Skeletal muscle satellite cell (primary cell): ENCODE data around the gene P4HA2.
A peak's percentile ranks its signal among the peaks of the same experiment; 100 is the strongest.

ENCODE experiments used
- H3K27me3 ChIP-seq: 2 replicates; pipeline ENCODE4 v1.7.0; 2013; ENCODE audit warnings: low read length; ENCODE audit not compliant: control insufficient read depth, insufficient read depth
- H3K36me3 ChIP-seq: 2 replicates; pipeline ENCODE4 v1.7.0; 2013; ENCODE audit warnings: mild to moderate bottlenecking, control low read depth, low read length; ENCODE audit not compliant: insufficient read depth
- H3K4me1 ChIP-seq: 2 replicates; pipeline ENCODE4 v1.7.0; 2013; ENCODE audit warnings: low read length; ENCODE audit not compliant: control insufficient read depth, insufficient read depth
- H3K4me2 ChIP-seq: 2 replicates; pipeline ENCODE4 v1.7.0; 2013; ENCODE audit warnings: mild to moderate bottlenecking, low read length
- H3K4me3 ChIP-seq: 2 replicates; pipeline ENCODE4 v1.7.0; 2013; ENCODE audit warnings: low read length
- H3K9ac ChIP-seq: 2 replicates; pipeline ENCODE4 v1.7.0; 2013; ENCODE audit warnings: mild to moderate bottlenecking, low read depth, low read length, moderate library complexity
- H3K9me3 ChIP-seq: replicated peaks from 2 replicates; pipeline ENCODE4 v1.7.0; 2013; ENCODE audit warnings: mild to moderate bottlenecking, control low read depth, low read length

The P4HA2 gene

GRCh38 chr5:132215329-132215728 lies 12.3 kb downstream of the P4HA2 start:
- peaks cover 78% of the 10 kb centered on the region for H3K36me3 ChIP-seq
- H3K9me3 ChIP-seq = no peaks in the 10 kb centered on the region
- H3K4me2 ChIP-seq = peak overlapping the region; percentile 57
- H3K4me1 ChIP-seq = peaks cover 16% of the 10 kb centered on the region
- H3K9ac ChIP-seq = peak overlapping the region; percentile 44
- no peaks in the 10 kb centered on the region for H3K27me3 ChIP-seq
- no peak overlapping the region for H3K4me3 ChIP-seq

DNA sequence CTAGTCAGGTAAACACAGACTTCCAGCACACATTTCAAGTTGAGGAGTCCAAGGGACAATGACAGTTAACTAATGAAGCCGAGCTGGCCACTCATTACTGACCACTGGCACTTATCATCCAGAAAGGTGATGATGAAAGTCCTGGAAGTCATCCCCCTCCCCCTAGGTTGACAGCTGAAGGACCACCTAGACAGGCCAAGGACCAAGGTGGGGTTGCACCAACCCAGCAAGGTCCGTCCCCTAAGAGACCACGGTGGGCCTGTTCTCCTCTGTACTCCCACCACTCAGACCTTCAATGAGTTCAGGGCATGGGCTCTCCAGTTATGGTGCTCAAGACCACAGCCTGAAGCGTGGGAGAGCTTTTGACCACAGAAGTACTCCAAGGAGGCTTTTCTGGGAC lies 13.2 kb downstream of the P4HA2 start:
- peaks cover 80% of the 10 kb centered on the region for H3K36me3 ChIP-seq

DNA sequence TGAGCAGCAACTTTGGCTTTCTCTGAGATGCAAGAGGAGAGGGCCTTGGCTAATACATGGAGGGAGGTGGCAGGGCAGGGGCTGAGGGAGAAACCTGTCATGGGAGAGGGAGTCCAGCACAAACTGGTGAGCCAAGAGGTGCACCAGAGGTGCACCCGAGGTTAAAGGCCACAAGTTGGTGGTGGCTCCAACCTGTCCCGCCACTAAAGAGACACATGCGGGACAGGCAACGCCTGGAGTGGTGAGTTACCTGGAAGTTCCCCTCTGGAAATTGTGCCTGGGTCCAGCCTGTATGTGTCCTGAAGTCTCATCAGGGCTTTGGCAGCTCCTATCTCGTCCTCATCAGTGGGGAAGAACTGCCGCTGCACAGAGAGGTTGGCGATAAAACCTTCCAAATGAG lies 14.0 kb downstream of the P4HA2 start:
- Histone ChIP-seq H3K4me3 (no peak overlapping the region), H3K36me3 (peaks cover 78% of the 10 kb centered on the region), H3K4me1 (peaks cover 23% of the 10 kb centered on the region)

More for the DNA sequence above, 13.2 kb downstream of the P4HA2 start:
- H3K9me3 ChIP-seq = no peaks in the 10 kb centered on the region
- H3K27me3 ChIP-seq = no peaks in the 10 kb centered on the region
- no peak overlapping the region for H3K4me2 ChIP-seq
- no peak overlapping the region for H3K4me3 ChIP-seq
- peak overlapping the region; percentile 44 for H3K9ac ChIP-seq
- peaks cover 16% of the 10 kb centered on the region for H3K4me1 ChIP-seq

DNA sequence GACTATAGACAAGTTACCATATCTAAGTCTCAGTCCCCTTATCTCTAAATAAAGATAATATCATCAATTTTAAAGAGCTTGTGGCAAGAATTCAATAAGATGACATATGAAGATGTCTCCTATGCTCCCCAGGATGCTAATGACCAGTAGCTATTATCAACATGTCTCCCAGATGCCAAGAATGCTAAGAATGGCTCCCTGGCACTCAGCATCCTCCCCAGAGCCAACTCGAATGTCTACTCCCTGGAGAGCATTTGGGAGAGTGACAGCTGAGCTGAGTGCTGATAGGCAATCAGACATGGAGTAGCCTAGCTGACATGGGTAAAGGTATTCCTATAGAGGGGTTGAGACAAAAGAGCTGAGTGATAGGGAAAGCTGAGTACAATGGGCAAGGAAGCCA lies 15.9 kb downstream of the P4HA2 start:
- H3K9ac ChIP-seq = no peak overlapping the region
- H3K36me3 ChIP-seq = peaks cover 77% of the 10 kb centered on the region
- H3K4me2 ChIP-seq = no peak overlapping the region
- no peaks in the 10 kb centered on the region for H3K9me3 ChIP-seq
- H3K4me3 ChIP-seq = no peak overlapping the region
- H3K4me1 ChIP-seq = peaks cover 32% of the 10 kb centered on the region
- no peaks in the 10 kb centered on the region for H3K27me3 ChIP-seq

More for the DNA sequence above, 14.0 kb downstream of the P4HA2 start:
- Histone ChIP-seq H3K4me2 (no peak overlapping the region), H3K9me3 (no peaks in the 10 kb centered on the region), H3K9ac (no peak overlapping the region), H3K27me3 (no peaks in the 10 kb centered on the region)

DNA sequence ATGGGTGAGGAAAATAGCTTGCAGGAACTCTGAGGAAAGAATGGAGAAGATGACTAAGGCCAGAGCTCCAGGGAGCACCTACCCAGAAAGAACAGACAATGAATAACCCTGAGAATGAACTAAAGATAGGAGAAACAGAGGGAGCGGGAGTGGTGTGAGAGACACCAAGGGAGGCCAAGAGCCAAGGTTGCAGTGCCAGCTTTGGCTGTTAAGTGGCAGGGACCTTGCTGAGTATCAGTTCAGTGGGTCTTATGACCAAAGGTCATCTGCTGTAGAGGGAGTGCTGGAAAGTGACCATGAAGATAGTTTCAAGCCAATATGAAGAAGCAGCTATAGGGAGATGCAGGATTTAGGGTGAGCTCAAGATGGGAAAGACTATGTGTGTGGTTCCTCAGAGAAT lies 16.7 kb downstream of the P4HA2 start:
- Histone ChIP-seq H3K9ac (no peak overlapping the region), H3K27me3 (no peaks in the 10 kb centered on the region), H3K4me2 (no peak overlapping the region), H3K4me1 (peaks cover 39% of the 10 kb centered on the region), H3K9me3 (no peaks in the 10 kb centered on the region), H3K36me3 (peaks cover 83% of the 10 kb centered on the region), H3K4me3 (no peak overlapping the region)

DNA sequence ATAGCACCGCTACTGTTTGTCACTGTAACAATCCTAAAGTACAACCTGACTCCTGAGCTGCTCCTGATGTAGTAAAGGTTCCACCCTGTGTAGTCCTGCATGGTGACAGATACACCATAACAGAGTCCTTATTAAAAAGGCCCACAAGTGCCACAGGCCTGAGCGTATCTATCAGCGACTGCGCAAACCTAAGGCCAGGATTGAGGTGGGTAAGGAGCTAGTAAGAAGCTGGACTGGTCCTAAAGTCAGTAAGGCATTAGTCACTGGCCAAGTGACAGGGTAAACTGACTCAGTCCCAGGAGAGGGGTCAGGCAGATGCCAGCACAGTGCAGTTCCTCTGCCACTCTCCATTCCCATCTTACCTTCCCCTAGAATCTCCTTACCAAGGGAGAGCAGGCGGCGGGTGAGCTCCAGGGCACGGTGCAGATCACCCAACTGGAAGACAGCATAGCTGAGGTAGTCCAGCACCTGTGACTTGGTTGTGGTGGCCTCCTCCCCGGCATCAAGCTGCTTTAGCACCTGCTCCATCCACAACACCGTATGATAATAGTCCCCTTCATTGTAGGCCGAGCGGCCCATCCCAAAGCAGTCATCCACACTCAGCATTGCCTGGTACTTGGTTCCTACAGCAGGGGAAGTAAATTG lies 17.6 kb downstream of the P4HA2 start:
- Histone ChIP-seq H3K36me3 (peaks cover 88% of the 10 kb centered on the region), H3K4me1 (peaks cover 39% of the 10 kb centered on the region), H3K27me3 (no peaks in the 10 kb centered on the region), H3K4me2 (no peak overlapping the region), H3K9ac (no peak overlapping the region), H3K4me3 (no peak overlapping the region), H3K9me3 (no peaks in the 10 kb centered on the region)

DNA sequence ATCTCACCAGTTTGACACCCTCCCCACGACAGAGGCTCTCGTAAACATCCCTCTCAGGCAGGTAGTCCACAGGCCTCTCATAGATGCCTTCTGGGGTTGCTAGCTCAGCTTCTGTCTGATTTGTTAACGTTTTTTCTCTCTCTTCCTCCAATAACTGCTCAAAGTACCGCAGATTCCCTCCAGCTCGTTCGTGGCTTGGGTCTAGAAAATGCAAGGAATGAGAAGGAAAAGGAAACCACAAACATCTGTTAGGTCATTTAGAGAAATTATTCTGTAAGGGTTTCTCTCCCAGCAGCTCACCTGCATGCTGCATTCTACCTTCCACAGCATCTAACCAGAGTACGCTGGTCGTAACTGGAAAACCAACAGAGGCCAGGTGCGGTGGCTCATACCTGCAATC lies 18.5 kb downstream of the P4HA2 start:
- Histone ChIP-seq H3K27me3 (no peaks in the 10 kb centered on the region), H3K9ac (no peak overlapping the region), H3K4me3 (no peak overlapping the region), H3K36me3 (peaks cover 88% of the 10 kb centered on the region), H3K4me2 (no peak overlapping the region), H3K4me1 (peaks cover 38% of the 10 kb centered on the region), H3K9me3 (no peaks in the 10 kb centered on the region)

- H3K4me3 ChIP-seq = no peak overlapping the region
- H3K4me1 ChIP-seq = peaks cover 50% of the 10 kb centered on the region
- H3K36me3 ChIP-seq = peaks cover 87% of the 10 kb centered on the region
- no peak overlapping the region for H3K4me2 ChIP-seq
- H3K27me3 ChIP-seq = no peaks in the 10 kb centered on the region
- H3K9me3 ChIP-seq = no peaks in the 10 kb centered on the region
- H3K9ac ChIP-seq = no peak overlapping the region
Measured at GRCh38 chr5:132207778-132208177, 19.9 kb downstream of the P4HA2 start.

DNA sequence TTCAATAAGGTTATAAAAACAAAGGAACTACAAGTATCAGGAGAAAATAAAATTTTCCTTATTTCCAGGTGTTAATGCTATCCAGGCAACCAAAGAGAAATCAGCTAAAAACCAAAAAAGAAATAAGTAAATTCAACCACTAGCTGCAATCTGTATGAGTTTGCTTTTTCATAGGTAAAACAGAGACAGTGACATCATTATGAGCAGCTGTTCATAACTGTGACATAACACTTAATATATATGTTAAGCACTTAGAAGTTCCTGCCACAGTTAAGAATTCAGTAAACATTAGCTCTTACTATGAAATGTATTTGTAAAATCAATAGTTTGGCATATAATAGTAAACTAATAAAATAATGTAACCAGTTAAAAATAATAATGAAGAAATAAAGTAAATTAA lies 20.9 kb downstream of the P4HA2 start:
- H3K36me3 ChIP-seq = peaks cover 87% of the 10 kb centered on the region
- H3K9me3 ChIP-seq = no peaks in the 10 kb centered on the region
- no peak overlapping the region for H3K4me3 ChIP-seq
- no peaks in the 10 kb centered on the region for H3K27me3 ChIP-seq
- no peak overlapping the region for H3K4me2 ChIP-seq
- H3K4me1 ChIP-seq = peaks cover 50% of the 10 kb centered on the region
- H3K9ac ChIP-seq = no peak overlapping the region

- H3K4me3 ChIP-seq = no peak overlapping the region
- no peak overlapping the region for H3K4me2 ChIP-seq
- no peak overlapping the region for H3K9ac ChIP-seq
- H3K4me1 ChIP-seq = peaks cover 50% of the 10 kb centered on the region
- H3K36me3 ChIP-seq = peaks cover 88% of the 10 kb centered on the region
- no peaks in the 10 kb centered on the region for H3K27me3 ChIP-seq
- no peaks in the 10 kb centered on the region for H3K9me3 ChIP-seq
Measured at GRCh38 chr5:132205385-132206125, 22.1 kb downstream of the P4HA2 start.

DNA sequence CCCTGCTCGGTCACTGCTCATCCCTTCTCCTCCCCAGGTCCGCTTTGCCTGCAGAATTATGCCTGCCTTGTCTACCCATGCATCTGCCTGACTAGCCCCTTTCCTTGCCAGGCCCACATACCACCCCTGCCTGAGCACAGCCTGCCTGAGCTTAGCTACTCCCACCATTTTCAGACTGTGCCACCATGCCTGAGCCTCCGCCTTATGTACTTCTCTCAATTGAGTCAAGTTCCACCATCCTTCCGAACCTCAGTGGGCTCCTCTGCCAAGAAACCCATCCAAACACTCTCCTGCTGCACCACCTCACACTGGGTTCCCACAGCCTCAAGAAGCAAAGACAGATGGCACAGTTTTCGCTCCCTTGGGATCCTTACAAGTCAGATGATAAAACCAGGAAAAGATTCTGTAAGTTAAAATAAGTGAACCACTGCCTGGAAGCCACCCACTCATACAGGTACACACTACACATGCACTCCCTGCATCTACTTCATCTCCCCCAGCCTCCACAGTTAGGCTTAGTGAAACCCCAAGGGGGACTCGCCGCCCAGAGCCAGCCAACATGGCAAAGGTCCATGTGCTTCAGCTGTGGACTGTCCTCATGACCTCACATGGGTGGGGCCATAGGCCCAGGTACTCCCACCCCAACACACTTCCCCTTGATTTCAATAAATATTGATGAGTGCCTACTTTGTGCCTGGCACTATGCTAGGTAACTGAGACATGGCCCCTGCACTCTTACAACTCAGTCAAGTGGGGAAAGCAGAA lies 23.1 kb downstream of the P4HA2 start:
- Histone ChIP-seq H3K36me3 (peaks cover 87% of the 10 kb centered on the region), H3K27me3 (no peaks in the 10 kb centered on the region), H3K4me2 (no peak overlapping the region), H3K4me1 (peaks cover 50% of the 10 kb centered on the region), H3K4me3 (no peak overlapping the region), H3K9me3 (no peaks in the 10 kb centered on the region), H3K9ac (no peak overlapping the region)
